GM18951 (cell line): ENCODE results near the gene FOXL2.

ENCODE experiments used
- POLR2A ChIP-seq: IDR thresholded peaks from 4 replicates; pipeline ENCODE4 v1.6.1; 2011; ENCODE audit warnings: mild to moderate bottlenecking; ENCODE audit not compliant: insufficient read length, insufficient read depth; ENCODE audit errors: extremely low read depth
- in situ Hi-C: fragments of 300-500 bp; cut with MboI; formaldehyde crosslinking; loops from one replicate; pipeline ENCODE4 v1.12.0; 2022; ENCODE audit warnings: low sequenced_read_pairs, mixed read lengths, inconsistent platforms; ENCODE audit not compliant: unreplicated experiment

Gene FOXL2

DNA sequence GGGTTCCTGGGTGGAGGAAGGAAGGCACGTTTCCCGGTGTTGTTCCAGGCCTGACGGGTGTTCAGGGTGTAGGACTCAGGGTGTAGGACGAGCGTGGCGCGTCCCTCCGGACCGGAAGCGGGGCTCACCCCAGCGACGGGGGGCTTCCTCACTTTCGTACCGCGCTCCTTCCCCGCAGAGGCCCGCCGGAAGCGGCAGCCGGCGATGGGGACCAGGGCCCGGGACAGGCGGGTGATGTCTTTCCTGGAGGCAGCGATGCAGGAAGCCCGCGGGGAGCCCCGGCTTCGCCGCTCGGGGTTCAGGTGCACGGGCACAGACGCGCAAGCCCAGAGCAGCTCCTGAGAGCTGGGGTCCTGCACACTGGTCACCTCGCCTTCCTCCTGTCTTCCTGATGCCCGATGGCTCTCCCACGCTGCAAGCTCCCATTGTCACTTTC is 13.5 kb upstream of the FOXL2 start:
- in situ Hi-C loops = no loop called here
- TF ChIP-seq POLR2A = no peak

GRCh38 chr3:138950701-138951100 is 3.8 kb upstream of the FOXL2 start:
- in situ Hi-C loops = loop anchor here (10.0 kb wide), 1 partner anchor 144 kb away; no protein-coding TSS in a partner anchor
- TF ChIP-seq POLR2A = no peak

DNA sequence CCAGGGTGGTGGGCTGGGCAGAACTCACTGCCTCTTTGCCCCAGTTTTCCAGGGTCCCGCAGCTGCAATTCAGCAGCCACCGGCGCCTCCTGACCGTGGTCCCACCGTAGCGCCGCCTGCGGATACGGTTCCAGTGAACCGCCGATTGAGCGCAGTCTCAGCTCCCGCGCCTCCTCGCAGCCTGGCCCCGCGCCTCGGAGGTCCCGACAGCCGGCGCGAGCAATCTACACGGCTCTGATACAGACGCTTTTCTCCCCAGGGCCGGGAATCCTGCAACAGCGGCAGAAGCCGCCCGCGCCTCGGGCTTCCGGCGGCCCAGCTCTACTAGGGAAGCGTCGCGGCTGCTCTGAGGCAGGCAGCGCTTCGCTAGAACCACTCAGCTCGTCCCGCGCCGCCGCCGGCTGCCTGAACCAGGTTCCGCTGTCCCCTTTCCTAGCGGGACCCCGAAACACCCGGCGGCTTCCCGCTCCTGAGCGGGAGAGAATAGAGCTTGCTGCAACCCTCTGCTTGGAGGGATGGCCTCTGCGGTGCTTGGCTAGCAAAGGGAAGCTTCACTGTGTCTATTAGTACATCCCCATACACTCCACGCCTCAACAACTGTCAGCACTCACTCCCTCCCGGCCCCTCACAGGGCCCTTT is 3.2 kb upstream of the FOXL2 start:
- TF ChIP-seq POLR2A = no peak
- in situ Hi-C loops = loop anchor here (10.0 kb wide), 1 partner anchor 145 kb away; no protein-coding TSS in a partner anchor

DNA sequence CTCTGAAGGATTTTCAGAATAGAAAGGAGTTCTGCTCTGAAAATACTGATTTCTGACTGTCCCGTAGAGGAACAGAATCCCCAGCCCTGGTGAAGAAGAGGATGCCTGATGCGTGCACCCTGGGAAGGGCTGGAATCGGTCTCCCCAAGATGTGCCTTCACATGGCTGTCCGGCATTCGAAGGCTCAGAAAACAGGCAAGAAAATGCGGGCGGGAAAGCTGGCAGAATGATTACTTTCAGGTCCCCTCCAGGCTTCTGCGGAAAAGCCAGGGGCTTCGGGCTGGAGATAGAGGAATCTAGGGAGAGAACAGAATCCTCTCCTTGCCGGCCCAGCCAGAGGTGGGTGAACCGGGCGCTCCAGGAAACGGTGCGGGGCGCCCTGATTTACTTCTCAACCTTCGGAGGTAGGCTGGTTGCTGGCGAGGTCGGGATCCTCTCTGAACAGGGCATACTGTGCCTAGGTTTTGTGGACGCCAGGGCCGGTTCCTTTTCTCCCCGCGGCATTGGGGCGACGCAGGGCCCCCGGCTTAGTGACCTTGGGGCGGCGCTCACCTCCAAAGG is 2.6 kb upstream of the FOXL2 start:
- in situ Hi-C loops = loop anchor here (10.0 to 25.0 kb wide), 2 partner anchors 145 to 487 kb away; no protein-coding TSS in a partner anchor
- TF ChIP-seq POLR2A = no peak

GRCh38 chr3:138949002-138949418 is 2.1 kb upstream of the FOXL2 start:
- in situ Hi-C loops = loop anchor here (25.0 kb wide), 1 partner anchor 487 kb away; no protein-coding TSS in a partner anchor
- TF ChIP-seq POLR2A = no peak

DNA sequence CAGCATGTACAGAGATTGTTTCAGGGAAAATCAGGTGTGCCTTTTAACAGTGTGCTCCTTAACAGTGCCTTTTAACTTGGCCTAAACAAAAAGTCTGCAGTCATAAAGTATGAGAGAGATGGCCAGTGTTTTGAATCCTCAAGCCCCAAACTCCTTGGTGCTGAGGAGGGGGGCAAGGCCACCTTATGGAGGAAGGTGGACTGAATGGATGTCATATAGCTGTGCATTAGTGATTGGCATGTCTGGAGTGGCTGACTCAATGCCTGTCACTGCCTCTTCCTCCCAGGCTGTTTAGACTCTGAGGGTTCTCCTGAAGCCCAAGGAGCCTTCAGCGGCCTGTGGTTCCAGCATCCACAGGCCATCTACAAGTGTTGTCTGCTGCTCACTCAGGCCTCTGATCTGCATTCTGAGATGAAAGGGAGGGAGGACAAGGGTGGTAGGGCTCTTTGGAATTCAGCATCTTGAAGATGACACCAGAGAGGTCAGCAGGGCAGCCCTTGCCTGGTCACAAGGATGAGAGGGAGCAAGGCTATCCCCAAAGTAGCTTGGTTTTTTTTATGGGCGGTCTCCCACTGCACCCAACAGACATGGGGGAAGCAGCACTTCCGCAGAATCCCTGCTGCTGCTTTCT is 1.5 kb upstream of the FOXL2 start:
- TF ChIP-seq POLR2A = no peak
- in situ Hi-C loops = loop anchor here (25.0 kb wide), 1 partner anchor 486 kb away; no protein-coding TSS in a partner anchor

- TF ChIP-seq POLR2A = no peak
- in situ Hi-C loops = loop anchor here (25.0 kb wide), 1 partner anchor 485 kb away; no protein-coding TSS in a partner anchor
These were observed 671 bp upstream of the FOXL2 start for GRCh38 chr3:138947495-138948121.

- no peak for TF ChIP-seq POLR2A
- in situ Hi-C loops = loop anchor here (25.0 kb wide), 1 partner anchor 484 kb away; no protein-coding TSS in a partner anchor
These were observed 951 bp downstream of the FOXL2 start for GRCh38 chr3:138945709-138946662.

DNA sequence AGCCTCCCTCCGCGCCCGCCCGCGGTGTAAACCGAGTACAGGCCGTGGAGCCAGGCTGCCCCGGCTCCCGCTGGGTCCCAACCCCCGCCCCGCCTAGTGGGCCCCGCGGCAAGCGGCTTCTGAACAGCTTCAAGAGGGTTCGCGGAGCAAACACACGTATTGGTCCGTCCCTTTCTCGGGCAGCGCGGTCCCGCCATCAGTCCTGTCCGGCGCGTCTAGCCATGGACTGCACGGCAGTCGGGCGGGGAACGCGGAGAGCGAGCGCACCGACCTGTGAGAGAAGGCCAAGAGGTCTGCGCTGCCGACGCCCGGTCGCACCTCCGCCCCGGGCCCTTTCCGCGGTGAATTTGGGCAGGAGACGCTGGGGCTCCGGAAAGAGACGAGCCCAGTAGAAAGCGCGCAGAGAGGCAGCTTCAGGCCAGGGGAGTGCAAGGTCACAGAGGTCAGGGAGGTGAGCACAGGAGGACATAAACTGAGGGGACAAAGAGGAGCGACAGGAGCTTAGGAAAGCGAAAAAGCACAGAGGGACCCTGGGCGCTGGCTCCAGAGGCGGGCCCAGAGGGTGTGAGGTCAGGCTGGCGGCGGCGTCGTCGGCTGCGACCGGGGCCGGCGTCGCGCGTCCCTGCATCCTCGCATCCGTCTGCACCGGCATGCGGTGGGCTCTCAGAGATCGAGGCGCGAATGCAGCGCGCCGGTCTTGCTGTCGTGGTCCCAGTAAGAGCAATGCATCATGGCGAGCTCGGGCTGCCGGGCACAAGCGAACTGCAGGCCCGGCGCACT is 1.8 kb downstream of the FOXL2 start:
- TF ChIP-seq POLR2A = no peak

DNA sequence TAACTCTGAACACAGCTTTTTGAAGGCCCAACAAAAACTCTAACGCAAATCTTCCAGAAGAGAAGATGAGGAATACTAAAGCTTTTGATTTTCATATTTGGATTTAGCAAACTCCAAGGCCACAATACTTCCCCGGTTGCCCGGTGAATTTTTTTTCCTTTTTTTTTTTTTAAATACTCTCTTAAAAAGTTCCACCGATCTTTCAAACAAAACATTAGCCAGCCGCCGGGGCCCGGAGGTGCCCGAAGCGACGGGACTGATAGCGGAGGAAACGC is 2.3 kb downstream of the FOXL2 start:
- no peak for TF ChIP-seq POLR2A
- in situ Hi-C loops = loop anchor here (5.0 to 25.0 kb wide), 2 partner anchors 378 to 482 kb away; no protein-coding TSS in a partner anchor

More for the DNA sequence above, 1.8 kb downstream of the FOXL2 start:
- in situ Hi-C loops = loop anchor here (5.0 to 25.0 kb wide), 2 partner anchors 377 to 483 kb away; no protein-coding TSS in a partner anchor

GRCh38 chr3:138943724-138944653 is 2.9 kb downstream of the FOXL2 start:
- in situ Hi-C loops = loop anchor here (5.0 to 25.0 kb wide), 2 partner anchors 378 to 482 kb away; no protein-coding TSS in a partner anchor
- TF ChIP-seq POLR2A = no peak
